ENCODE measurements around the gene PRLR.

PRLR gene

GRCh38 chr5:35233601-35234000 is 3.3 kb upstream of the PRLR start:
- no peak for DNase-seq (ENCODE audit: low read depth in 2 of 2)

GRCh38 chr5:35233121-35233520 is 2.8 kb upstream of the PRLR start:
- no peak for DNase-seq (ENCODE audit: low read depth in 2 of 2)

DNA sequence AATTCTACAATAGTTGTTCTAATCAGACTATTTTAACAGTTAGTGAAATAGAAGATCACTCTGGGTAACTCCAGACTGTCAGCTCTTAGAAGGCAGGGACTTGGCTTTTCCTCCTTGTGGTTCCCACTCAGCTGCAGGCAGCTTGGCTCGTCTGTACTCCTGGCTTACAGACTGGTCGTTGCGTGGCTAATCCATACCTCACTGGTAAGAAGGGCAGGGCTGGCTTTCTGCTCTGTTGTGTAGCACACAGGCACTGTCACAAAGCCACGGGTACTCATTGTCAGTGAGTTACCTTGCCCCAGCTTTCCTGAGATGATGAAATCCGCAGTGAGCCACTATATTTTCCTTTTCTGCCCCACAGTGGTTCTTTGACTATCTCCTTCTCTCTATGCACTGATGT is 1.8 kb upstream of the PRLR start:
- no peak for DNase-seq (ENCODE audit: low read depth in 2 of 2)

DNA sequence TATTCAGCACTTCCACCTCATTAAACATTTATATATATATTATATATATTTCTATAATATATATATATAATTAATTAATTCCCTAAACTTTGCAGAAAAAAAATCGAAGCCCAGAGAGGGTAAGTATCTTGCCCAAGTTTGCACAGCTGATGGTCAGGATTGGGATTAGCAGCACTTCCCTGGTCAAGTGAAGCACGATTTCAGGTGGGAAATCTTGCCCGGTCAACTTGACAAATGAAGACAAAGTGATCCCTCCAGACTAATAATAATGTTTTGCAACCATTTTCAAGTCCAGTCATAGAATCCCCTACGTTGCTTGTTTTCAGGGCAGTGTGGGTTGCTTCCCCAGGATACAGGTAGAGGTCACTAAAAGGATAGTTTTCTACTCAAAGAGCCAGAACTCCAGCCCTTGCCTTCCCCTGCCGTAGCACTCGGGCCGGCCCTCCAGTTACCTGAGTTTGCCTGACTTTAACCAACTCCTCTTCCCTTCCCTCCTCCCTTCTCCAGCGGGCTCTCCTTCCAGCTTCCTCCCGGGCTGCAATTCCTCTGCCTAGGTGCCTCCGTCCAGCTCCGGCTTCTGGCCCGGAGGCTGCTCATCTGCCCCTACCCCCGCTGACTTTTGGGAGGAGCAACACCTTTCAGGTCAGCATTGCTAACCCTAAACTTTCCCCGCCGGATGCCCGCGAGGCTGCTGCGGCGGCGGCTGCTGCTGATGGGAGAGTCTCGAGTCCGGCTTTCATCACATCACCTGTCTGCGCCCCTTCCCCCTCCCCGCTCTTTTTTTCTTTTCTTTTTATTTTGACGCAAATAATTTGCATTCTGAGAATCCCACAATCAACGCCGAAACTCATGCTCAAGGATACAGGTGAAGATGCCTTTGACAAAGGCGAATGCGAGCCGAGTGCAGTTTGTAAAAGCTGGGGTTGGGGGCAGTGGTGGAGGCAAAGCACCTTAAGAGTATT is 930 bp downstream of the PRLR start:
- no peak for DNase-seq (ENCODE audit: low read depth in 2 of 2)

DNA sequence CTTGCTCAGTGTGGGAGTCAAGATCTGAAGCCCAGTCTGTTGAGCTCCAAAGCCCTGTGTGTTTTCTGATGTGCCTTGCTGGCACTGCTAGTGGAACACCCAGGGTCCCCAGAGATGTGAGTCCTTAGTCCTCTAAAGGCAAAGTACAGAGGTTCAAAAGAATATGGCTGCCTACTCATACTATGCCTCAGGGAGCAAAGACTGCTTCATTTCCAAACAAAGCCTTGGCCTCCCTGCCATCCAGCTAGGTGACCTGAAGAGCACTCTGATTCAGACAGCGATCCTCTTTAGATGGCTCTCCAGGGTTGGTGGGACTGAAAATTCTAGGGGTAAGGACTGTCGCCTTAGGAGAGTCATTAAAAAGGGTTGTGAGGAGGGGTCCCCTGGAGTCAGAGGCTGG is 2.0 kb downstream of the PRLR start:
- DNase-seq (ENCODE audit: low read depth in 2 of 2) = no peak

GRCh38 chr5:35227720-35228119 is 2.6 kb downstream of the PRLR start:
- no peak for DNase-seq (ENCODE audit: low read depth in 2 of 2)

GRCh38 chr5:35223787-35224395 is 6.4 kb downstream of the PRLR start:
- no peak for DNase-seq (ENCODE audit: low read depth in 2 of 2)

DNA sequence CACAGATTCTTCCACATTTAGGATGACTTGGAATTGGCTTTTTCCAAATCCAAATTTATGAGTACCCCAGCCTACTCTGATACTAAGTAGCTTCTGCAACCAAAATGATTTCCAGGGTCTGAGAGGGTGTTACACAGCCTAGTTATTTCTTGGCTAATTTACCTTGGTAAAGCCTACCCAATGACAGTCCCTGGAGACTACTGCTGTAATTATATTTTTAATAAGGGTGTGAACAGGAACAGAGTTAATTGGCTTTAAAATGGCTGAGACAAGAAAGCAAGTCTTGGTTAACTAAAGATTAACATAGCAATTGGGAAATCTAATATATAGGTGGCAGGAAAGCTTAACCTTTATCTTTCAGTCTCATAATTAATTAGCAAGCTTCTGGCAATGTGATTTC is 9.3 kb downstream of the PRLR start:
- no peak for DNase-seq (ENCODE audit: low read depth in 2 of 2)

DNA sequence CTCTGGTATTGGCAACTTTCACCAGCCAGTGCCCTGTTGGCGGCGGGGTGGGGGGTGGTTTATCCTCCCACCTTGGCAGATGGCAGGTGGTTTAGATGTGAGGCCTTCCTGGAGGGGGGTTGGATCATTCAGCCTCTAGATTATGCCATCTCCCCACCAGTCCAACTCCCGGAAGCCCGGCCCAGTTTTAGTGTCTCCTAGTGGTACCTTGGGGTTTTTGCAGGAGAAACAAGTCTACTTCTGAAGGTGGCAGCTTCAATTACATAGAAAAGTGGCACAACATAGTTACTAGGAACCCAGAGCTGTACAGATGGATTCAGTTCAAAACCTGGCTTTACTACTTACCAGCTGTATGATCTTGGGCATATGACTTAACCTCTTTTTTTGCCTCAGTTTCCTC is 11.3 kb downstream of the PRLR start:
- no peak for DNase-seq (ENCODE audit: low read depth in 2 of 2)

DNA sequence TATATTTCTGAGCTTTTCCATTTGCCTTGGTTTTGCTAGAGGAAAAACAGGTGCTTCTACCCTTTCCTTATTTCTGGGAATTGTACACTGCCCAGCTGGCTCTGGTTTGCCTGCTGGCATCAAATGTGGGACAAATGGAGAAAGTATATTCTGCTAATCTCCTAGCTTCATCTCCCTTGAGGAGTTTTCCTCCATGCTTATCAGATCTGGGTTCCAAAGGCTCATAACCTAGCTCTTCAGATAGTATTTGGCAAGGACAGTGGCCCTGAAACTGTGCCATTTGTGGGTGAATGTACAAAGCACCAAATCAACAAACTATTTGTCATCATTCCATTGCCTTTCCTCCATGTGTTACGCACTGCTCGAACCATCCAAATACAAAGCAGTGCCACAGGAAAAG is 16.2 kb downstream of the PRLR start:
- no peak for DNase-seq (ENCODE audit: low read depth in 2 of 2)

GRCh38 chr5:35213608-35214007 is 16.7 kb downstream of the PRLR start:
- DNase-seq (ENCODE audit: low read depth in 2 of 2) = no peak

- no peak for DNase-seq (ENCODE audit: low read depth in 2 of 2)
These were observed 17.9 kb downstream of the PRLR start for GRCh38 chr5:35212122-35212982.

- DNase-seq (ENCODE audit: low read depth in 2 of 2) = no peak
These were observed 20.4 kb downstream of the PRLR start for GRCh38 chr5:35209862-35210261.

GRCh38 chr5:35205606-35206005 is 24.7 kb downstream of the PRLR start:
- no peak for DNase-seq (ENCODE audit: low read depth in 2 of 2)

GRCh38 chr5:35205186-35205585 is 25.1 kb downstream of the PRLR start:
- no peak for DNase-seq (ENCODE audit: low read depth in 2 of 2)

DNA sequence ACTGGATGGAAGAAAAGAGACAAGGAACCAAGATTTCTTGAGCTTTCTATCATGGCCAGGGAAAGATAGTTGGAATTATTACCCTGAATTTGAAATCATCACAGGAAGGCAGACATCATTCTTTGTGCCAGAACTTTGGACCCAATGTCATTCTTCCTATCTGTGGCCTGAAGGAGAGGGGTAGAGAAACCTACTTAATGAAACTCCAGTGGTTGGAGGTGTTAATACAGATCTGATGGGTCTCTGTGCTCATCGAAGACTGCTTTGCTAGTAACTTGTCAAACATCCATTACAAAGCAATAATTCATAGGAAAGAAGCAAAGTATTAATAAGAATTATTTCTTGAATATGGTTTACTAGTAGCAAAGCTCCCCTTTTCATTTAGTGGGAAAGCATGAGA is 26.9 kb downstream of the PRLR start:
- no peak for DNase-seq (ENCODE audit: low read depth in 2 of 2)

DNA sequence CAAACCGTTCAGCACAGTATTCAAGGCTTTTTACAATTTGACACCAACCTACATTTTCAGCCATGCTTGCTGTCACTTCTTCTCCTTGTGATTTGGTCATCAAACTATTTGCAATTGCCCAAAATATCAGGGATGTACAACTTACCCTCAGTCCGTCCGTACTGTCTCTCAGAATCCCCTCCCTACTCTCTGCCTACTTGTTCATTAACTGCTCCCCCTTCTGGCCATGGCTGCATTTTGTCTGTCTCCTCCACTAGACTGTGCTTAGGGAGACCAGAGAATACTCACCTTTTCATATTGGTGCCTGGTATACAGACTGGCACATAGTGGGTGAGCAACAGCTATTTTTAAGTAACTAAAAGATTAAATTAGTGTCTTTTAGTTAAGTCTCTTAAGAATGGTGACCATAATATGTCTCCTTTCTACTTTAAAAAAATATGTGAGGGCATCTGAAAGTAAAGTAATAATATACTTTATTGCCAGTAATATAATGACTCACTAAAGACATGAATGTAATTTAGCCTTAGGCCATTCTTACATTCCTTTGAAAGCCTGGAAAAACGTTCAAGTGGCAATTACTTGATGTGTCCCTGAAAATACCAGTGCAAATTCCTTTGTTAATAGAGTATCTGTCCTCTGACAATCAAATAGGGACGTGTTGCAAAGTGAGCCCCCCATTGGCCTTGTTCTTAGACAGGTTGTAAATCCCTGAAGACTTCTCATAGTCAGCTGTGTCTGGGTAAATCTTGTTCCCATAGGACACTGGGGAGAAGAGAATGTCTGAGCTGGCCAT is 27.8 kb downstream of the PRLR start:
- peak in 1 of 2 donors; percentile 9 for DNase-seq (ENCODE audit: low read depth in 2 of 2)

DNA sequence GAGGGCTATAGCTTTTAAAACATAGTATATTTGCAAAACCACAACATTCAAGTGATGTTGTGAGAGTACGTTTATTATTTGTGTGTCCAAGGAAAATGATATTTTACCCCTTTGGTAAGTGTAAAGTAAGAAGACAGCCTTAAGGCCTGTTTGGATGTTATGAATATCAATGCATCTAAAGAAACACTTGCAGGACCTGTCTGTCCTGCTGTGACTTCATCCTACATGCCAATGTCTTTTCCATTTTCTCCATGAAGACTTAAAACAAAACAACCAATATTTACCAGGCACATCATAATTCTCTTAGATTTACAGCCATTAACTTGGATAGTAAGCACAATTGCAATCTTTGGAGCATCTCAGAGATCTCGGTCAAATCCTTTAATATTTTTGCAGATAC is 29.0 kb downstream of the PRLR start:
- no peak for DNase-seq (ENCODE audit: low read depth in 2 of 2)

DNA sequence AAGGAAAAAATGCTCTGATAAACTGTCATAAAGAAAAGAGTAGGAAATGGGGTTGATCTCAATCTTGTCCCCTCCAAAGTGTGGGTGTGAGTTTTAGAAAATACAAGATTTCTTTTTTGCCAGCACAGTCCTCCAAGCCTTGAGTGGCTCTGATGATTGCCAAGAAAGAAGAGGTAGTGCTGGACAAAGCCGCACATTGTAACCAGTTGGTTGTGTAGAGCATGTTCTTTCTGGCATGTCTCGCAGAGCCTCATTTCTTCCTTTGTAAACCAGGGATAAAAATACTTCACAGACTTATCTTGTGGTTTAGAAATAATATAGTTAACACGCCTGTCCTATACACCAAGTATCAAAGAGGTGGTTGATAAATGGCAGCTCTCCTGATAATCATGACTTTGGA is 30.4 kb downstream of the PRLR start:
- no peak for DNase-seq (ENCODE audit: low read depth in 2 of 2)

DNA sequence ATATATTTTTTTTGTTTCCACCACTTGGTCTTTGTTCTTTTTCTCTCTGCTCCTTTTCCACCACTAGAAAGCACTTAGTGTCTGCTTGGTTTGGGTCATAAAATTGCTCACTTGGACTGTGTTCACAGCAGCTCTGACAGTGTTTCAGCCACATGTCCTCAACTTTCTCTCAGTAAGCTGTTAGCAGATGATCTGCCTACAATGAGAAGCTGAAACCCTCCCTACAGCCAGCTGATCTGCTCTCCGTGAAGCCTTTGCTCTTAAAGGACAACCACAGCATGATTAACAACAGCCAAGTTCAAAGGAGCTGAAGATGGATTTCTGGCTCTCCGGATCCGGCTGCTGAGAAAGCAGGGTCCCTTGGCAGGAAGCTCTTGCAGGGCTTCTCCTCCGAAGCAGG is 31.6 kb downstream of the PRLR start:
- no peak for DNase-seq (ENCODE audit: low read depth in 2 of 2)

GRCh38 chr5:35198075-35198474 is 32.2 kb downstream of the PRLR start:
- DNase-seq (ENCODE audit: low read depth in 2 of 2) = no peak

GRCh38 chr5:35197351-35197750 is 32.9 kb downstream of the PRLR start:
- no peak for DNase-seq (ENCODE audit: low read depth in 2 of 2)

All from stimulated activated CD8-positive, alpha-beta memory T cell treated with anti-CD3 and anti-CD28 coated beads, Interleukin-15, amount 100 ng/mL, for 48 hours (primary cell).